ENCODE measurements around the gene PRAMEF18.
"Not testable (repeated sequence)": the region's sequence is repeated elsewhere in the genome, so short reads cannot be mapped to it uniquely, and the experiment has no call there.

Gene PRAMEF18

GRCh38 chr1:13225675-13226204, at the start of gene PRAMEF18:
Gene PRAMEF18 (minus strand): TSS chr1:13226154. CDS start chr1:13226106, 48 bp downstream.
- H3K36me3 ChIP-seq (replicated peaks); DNase-seq (ENCODE audit: low spot score in 2 of 2); H3K4me3 ChIP-seq; H3K9me3 ChIP-seq; H3K4me1 ChIP-seq; H3K27me3 ChIP-seq (ENCODE audit: low read depth); in situ Hi-C loops (cut with MboI; ENCODE audit: low sequenced_read_pairs): not testable (repeated sequence)

GRCh38 chr1:13265124-13265523, 39.2 kb upstream of the PRAMEF18 start:
- in situ Hi-C loops (cut with MboI; ENCODE audit: low sequenced_read_pairs); DNase-seq (ENCODE audit: low spot score in 2 of 2); H3K4me1 ChIP-seq; H3K4me3 ChIP-seq; H3K9me3 ChIP-seq; H3K27me3 ChIP-seq (ENCODE audit: low read depth); H3K36me3 ChIP-seq (replicated peaks): not testable (repeated sequence)

GRCh38 chr1:13253898-13254297, 27.9 kb upstream of the PRAMEF18 start, which contains the start of gene PRAMEF5:
Gene PRAMEF5 (plus strand): TSS chr1:13254198. CDS start chr1:13259269, 5,071 bp downstream.
- in situ Hi-C loops (cut with MboI; ENCODE audit: low sequenced_read_pairs); H3K27me3 ChIP-seq (ENCODE audit: low read depth); H3K36me3 ChIP-seq (replicated peaks); H3K4me1 ChIP-seq; H3K4me3 ChIP-seq; H3K9me3 ChIP-seq; DNase-seq (ENCODE audit: low spot score in 2 of 2): not testable (repeated sequence)

GRCh38 chr1:13247122-13247521, 21.2 kb upstream of the PRAMEF18 start:
- H3K36me3 ChIP-seq (replicated peaks); DNase-seq (ENCODE audit: low spot score in 2 of 2); H3K9me3 ChIP-seq; in situ Hi-C loops (cut with MboI; ENCODE audit: low sequenced_read_pairs); H3K4me3 ChIP-seq; H3K27me3 ChIP-seq (ENCODE audit: low read depth); H3K4me1 ChIP-seq: not testable (repeated sequence)

GRCh38 chr1:13246554-13246871, 20.6 kb upstream of the PRAMEF18 start:
- H3K36me3 ChIP-seq (replicated peaks); H3K27me3 ChIP-seq (ENCODE audit: low read depth); in situ Hi-C loops (cut with MboI; ENCODE audit: low sequenced_read_pairs); H3K4me1 ChIP-seq; H3K9me3 ChIP-seq; H3K4me3 ChIP-seq; DNase-seq (ENCODE audit: low spot score in 2 of 2): not testable (repeated sequence)

- in situ Hi-C loops (cut with MboI; ENCODE audit: low sequenced_read_pairs); H3K9me3 ChIP-seq; H3K4me3 ChIP-seq: not testable (repeated sequence)
Measured at GRCh38 chr1:13245841-13246553, 20.0 kb upstream of the PRAMEF18 start.

GRCh38 chr1:13243536-13244263, 17.7 kb upstream of the PRAMEF18 start:
- in situ Hi-C loops (cut with MboI; ENCODE audit: low sequenced_read_pairs); H3K4me1 ChIP-seq; H3K9me3 ChIP-seq; DNase-seq (ENCODE audit: low spot score in 2 of 2); H3K4me3 ChIP-seq; H3K27me3 ChIP-seq (ENCODE audit: low read depth); H3K36me3 ChIP-seq (replicated peaks): not testable (repeated sequence)

More at GRCh38 chr1:13245841-13246553, 20.0 kb upstream of the PRAMEF18 start:
- H3K36me3 ChIP-seq (replicated peaks); DNase-seq (ENCODE audit: low spot score in 2 of 2); H3K27me3 ChIP-seq (ENCODE audit: low read depth); H3K4me1 ChIP-seq: not testable (repeated sequence)

- in situ Hi-C loops (cut with MboI; ENCODE audit: low sequenced_read_pairs); H3K4me3 ChIP-seq; H3K27me3 ChIP-seq (ENCODE audit: low read depth): not testable (repeated sequence)
Measured at GRCh38 chr1:13239633-13240032, 13.7 kb upstream of the PRAMEF18 start.

GRCh38 chr1:13237572-13237971, 11.6 kb upstream of the PRAMEF18 start:
- H3K36me3 ChIP-seq (replicated peaks); in situ Hi-C loops (cut with MboI; ENCODE audit: low sequenced_read_pairs); H3K27me3 ChIP-seq (ENCODE audit: low read depth); H3K9me3 ChIP-seq; H3K4me1 ChIP-seq; H3K4me3 ChIP-seq; DNase-seq (ENCODE audit: low spot score in 2 of 2): not testable (repeated sequence)

More at GRCh38 chr1:13239633-13240032, 13.7 kb upstream of the PRAMEF18 start:
- DNase-seq (ENCODE audit: low spot score in 2 of 2); H3K4me1 ChIP-seq; H3K36me3 ChIP-seq (replicated peaks); H3K9me3 ChIP-seq: not testable (repeated sequence)

GRCh38 chr1:13234057-13234456, 8.1 kb upstream of the PRAMEF18 start:
- H3K36me3 ChIP-seq (replicated peaks); H3K4me1 ChIP-seq; H3K9me3 ChIP-seq; H3K27me3 ChIP-seq (ENCODE audit: low read depth); in situ Hi-C loops (cut with MboI; ENCODE audit: low sequenced_read_pairs); H3K4me3 ChIP-seq; DNase-seq (ENCODE audit: low spot score in 2 of 2): not testable (repeated sequence)

- H3K4me1 ChIP-seq; H3K36me3 ChIP-seq (replicated peaks); H3K9me3 ChIP-seq; in situ Hi-C loops (cut with MboI; ENCODE audit: low sequenced_read_pairs); H3K4me3 ChIP-seq; H3K27me3 ChIP-seq (ENCODE audit: low read depth); DNase-seq (ENCODE audit: low spot score in 2 of 2): not testable (repeated sequence)
Measured at GRCh38 chr1:13232056-13232455, 6.1 kb upstream of the PRAMEF18 start.

- H3K9me3 ChIP-seq; H3K4me1 ChIP-seq; in situ Hi-C loops (cut with MboI; ENCODE audit: low sequenced_read_pairs): not testable (repeated sequence)
Measured at GRCh38 chr1:13231061-13231750, 5.3 kb upstream of the PRAMEF18 start.

GRCh38 chr1:13230601-13231000, 4.6 kb upstream of the PRAMEF18 start:
- H3K36me3 ChIP-seq (replicated peaks); DNase-seq (ENCODE audit: low spot score in 2 of 2); H3K4me3 ChIP-seq; H3K9me3 ChIP-seq; H3K4me1 ChIP-seq; in situ Hi-C loops (cut with MboI; ENCODE audit: low sequenced_read_pairs); H3K27me3 ChIP-seq (ENCODE audit: low read depth): not testable (repeated sequence)

More at GRCh38 chr1:13231061-13231750, 5.3 kb upstream of the PRAMEF18 start:
- not testable (repeated sequence) for DNase-seq (ENCODE audit: low spot score in 2 of 2); H3K36me3 ChIP-seq (replicated peaks); H3K4me3 ChIP-seq; H3K27me3 ChIP-seq (ENCODE audit: low read depth)

GRCh38 chr1:13230096-13230495, 4.1 kb upstream of the PRAMEF18 start:
- in situ Hi-C loops (cut with MboI; ENCODE audit: low sequenced_read_pairs); H3K9me3 ChIP-seq; H3K27me3 ChIP-seq (ENCODE audit: low read depth); H3K36me3 ChIP-seq (replicated peaks); H3K4me3 ChIP-seq; DNase-seq (ENCODE audit: low spot score in 2 of 2); H3K4me1 ChIP-seq: not testable (repeated sequence)
